Sigmoid colon (tissue), 7 donors: ENCODE measurements around the gene SNHG17. TPM values are rescaled to one million over a fixed set of nuclear protein-coding genes. Genes with fewer than 3 reads are reported as not detected.

Source experiments
- DNase-seq: peaks from one replicate; pipeline ENCODE4 v3.0.0-alpha.2; 2019
- H3K27ac ChIP-seq, 4 donors: fragments of 200-600 bp; sonication (generic); one replicate each; pipeline ENCODE4 v1.5.1; 2016 to 2019; ENCODE audit warnings: mild to moderate bottlenecking in 1 of 4
- H3K27me3 ChIP-seq, 3 donors: fragments of 200-600 bp; sonication (generic); one replicate each; pipeline ENCODE4 v1.5.1; 2019; ENCODE audit warnings: mild to moderate bottlenecking in 1 of 3
- H3K36me3 ChIP-seq, 4 donors: fragments of 200-600 bp; sonication (generic); one replicate each; pipeline ENCODE4 v1.5.1; 2016 to 2019
- H3K4me1 ChIP-seq, 4 donors: fragments of 200-600 bp; sonication (generic); one replicate each; pipeline ENCODE4 v1.5.1; 2017 to 2019
- H3K4me3 ChIP-seq, 4 donors: fragments of 200-600 bp; sonication (generic); one replicate each; pipeline ENCODE4 v1.5.1; 2017 to 2019; ENCODE audit warnings: mild to moderate bottlenecking in 2 of 4, moderate library complexity in 1 of 4
- H3K9me3 ChIP-seq, 4 donors: fragments of 200-600 bp in 3 of 4; sonication (generic) in 3 of 4; one replicate each; pipeline versions ENCODE4 v1.5.1 to v1.6.1; 2013 to 2019
- EP300 ChIP-seq, 4 donors: sonication (generic); formaldehyde crosslinking; IDR thresholded peaks; one replicate each; pipeline ENCODE4 v1.6.1; 2017; ENCODE audit warnings: antibody characterized with exemption in 4 of 4
- POLR2A ChIP-seq, 2 donors: fragments of 450-650 bp; IDR thresholded peaks; one replicate each; pipeline ENCODE4 v1.6.1; 2016; ENCODE audit warnings: antibody characterized with exemption in 2 of 2, mild to moderate bottlenecking in 2 of 2, moderate library complexity in 2 of 2
- POLR2AphosphoS5 ChIP-seq, 4 donors: sonication (generic); formaldehyde crosslinking; IDR thresholded peaks; one replicate each; pipeline ENCODE4 v1.6.1; 2017; ENCODE audit warnings: antibody characterized with exemption in 4 of 4
- WGBS, 2 donors: extraction: QIAGEN DNeasy Blood & Tissue Kit; methylation state at CpG; one replicate each; pipeline ENCODE4 v1.1.7; 2013; 5-methylcytosine and 5-hydroxymethylcytosine counted together
- intact Hi-C: fragments of 100-400 bp; cut with DNase I; formaldehyde crosslinking; loops from one replicate; pipeline ENCODE4 v1.15.1; 2023
- polyA plus RNA-seq, 3 donors: library from polyadenylated mRNA; stranded (reverse); fragments of 200-250 nt; gene quantifications; one replicate each; pipeline ENCODE4 v1.2.3, GENCODE V29; 2013
- total RNA-seq, 4 donors: library from RNA; depleted of rRNA; stranded (reverse); fragments of >200 nt; gene quantifications; one replicate each; pipeline ENCODE4 v1.1.0, GENCODE V29; 2016
- TF ChIP-seq, protein P1 (sequence below), 4 experiments: fragments of 450-650 bp in 3 of 4; fragments of 200-600 bp in 1 of 4; IDR thresholded peaks; one replicate each; pipeline ENCODE4 v1.5.1; 2016 to 2019; ENCODE audit warnings: antibody characterized with exemption in 4 of 4, mild to moderate bottlenecking in 3 of 4, moderate library complexity in 2 of 4
- donor health status: healthy with polysubstance abuse.
- donor health status: Bipolar disorder and iron deficiency.
- donor health status: healthy.

SNHG17 gene
- total and polyA plus RNA-seq, 7 donors = 9.0 to 35.6 (median 18.1) TPM

- intact Hi-C loops = no loop called here
- no peaks in the 10 kb centered on the region for H3K4me1 ChIP-seq
- DNase-seq = peak; percentile 40
- no peaks in the 10 kb centered on the region for H3K27me3 ChIP-seq
- no peak overlapping the region for H3K27ac ChIP-seq
- H3K4me3 ChIP-seq = no peak overlapping the region
- TF ChIP-seq, protein P1, sequence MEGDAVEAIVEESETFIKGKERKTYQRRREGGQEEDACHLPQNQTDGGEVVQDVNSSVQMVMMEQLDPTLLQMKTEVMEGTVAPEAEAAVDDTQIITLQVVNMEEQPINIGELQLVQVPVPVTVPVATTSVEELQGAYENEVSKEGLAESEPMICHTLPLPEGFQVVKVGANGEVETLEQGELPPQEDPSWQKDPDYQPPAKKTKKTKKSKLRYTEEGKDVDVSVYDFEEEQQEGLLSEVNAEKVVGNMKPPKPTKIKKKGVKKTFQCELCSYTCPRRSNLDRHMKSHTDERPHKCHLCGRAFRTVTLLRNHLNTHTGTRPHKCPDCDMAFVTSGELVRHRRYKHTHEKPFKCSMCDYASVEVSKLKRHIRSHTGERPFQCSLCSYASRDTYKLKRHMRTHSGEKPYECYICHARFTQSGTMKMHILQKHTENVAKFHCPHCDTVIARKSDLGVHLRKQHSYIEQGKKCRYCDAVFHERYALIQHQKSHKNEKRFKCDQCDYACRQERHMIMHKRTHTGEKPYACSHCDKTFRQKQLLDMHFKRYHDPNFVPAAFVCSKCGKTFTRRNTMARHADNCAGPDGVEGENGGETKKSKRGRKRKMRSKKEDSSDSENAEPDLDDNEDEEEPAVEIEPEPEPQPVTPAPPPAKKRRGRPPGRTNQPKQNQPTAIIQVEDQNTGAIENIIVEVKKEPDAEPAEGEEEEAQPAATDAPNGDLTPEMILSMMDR (IDR thresholded peaks at IDR 0.05) = no peak
- TF ChIP-seq POLR2AphosphoS5 (IDR thresholded peaks at IDR 0.05) (no peak), POLR2A (IDR thresholded peaks at IDR 0.05) (no peak), EP300 (IDR thresholded peaks at IDR 0.05) (no peak)
- 91 to 93% methylated on average over 13 of the region's 13 CpGs for WGBS, 2 donors
- H3K36me3 ChIP-seq = peaks cover 0 to 16% (median 5%) of the 10 kb centered on the region in 4 donors
- H3K9me3 ChIP-seq = no peaks in the 10 kb centered on the region
Measured at GRCh38 chr20:38454556-38455473, 19.7 kb upstream of the SNHG17 start.

- Histone ChIP-seq H3K9me3 (no peaks in the 10 kb centered on the region), H3K27ac (no peak overlapping the region), H3K27me3 (no peaks in the 10 kb centered on the region), H3K4me3 (no peak overlapping the region), H3K36me3 (peaks cover 0 to 25% (median 8%) of the 10 kb centered on the region in 4 donors), H3K4me1 (no peaks in the 10 kb centered on the region)
- peak; percentile 30 for DNase-seq
- WGBS, 2 donors = 50 to 62% methylated on average over 2 of the region's 2 CpGs
- intact Hi-C loops = no loop called here
- TF ChIP-seq POLR2AphosphoS5 (IDR thresholded peaks at IDR 0.05) = no peak
Measured at GRCh38 chr20:38453941-38454340, 18.8 kb upstream of the SNHG17 start.

- peak overlapping the region in 1 of 4 donors; percentile 42 for H3K27ac ChIP-seq
- DNase-seq = peak; percentile 39
- WGBS, 2 donors = 92% methylated on average over 18 to 19 of the region's 19 CpGs
- peaks cover 0 to 2% (median under 1%) of the 10 kb centered on the region in 4 donors for H3K4me1 ChIP-seq
- TF ChIP-seq EP300 (IDR thresholded peaks at IDR 0.05) (no peak), POLR2AphosphoS5 (IDR thresholded peaks at IDR 0.05) (no peak), POLR2A (IDR thresholded peaks at IDR 0.05) (no peak)
- TF ChIP-seq, protein P1 (IDR thresholded peaks at IDR 0.05) = no peak
- H3K4me3 ChIP-seq = no peak overlapping the region
- no peaks in the 10 kb centered on the region for H3K27me3 ChIP-seq
- no peaks in the 10 kb centered on the region for H3K9me3 ChIP-seq
- H3K36me3 ChIP-seq = peaks cover 0 to 30% (median 9%) of the 10 kb centered on the region in 4 donors
- intact Hi-C loops = no loop called here
Measured at GRCh38 chr20:38452880-38453624, 17.9 kb upstream of the SNHG17 start.

DNA sequence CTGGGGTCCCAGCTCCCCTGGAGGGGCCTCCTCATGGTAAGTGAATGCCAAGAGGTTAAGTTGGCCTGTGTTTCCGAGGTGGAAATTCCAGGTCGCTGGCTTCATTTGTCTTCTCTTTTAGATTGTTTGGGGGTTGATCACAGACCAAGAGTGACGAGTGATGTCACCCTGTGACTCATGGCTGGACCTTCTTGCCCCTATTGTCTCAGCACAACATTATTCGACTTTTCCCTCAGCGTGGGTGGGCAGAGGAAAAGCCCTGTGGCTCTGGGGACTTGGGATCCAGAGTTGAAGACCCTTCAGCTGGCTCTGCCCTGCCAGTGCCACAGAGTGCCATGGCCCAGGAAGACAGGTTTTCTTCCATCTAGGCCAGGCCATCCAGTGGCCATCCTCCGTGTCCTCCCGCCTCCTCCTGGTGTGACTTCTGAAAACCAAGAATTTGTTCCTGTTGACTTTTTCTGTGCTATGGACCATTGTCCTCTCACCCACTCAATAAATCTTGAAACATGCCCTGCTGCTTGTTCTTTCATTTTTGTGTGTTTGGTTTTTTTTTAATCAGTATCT lies 15.4 kb upstream of the SNHG17 start:
- Histone ChIP-seq H3K9me3 (no peaks in the 10 kb centered on the region), H3K36me3 (peaks cover 0 to 30% (median 9%) of the 10 kb centered on the region in 4 donors), H3K27me3 (no peaks in the 10 kb centered on the region), H3K4me3 (no peak overlapping the region), H3K4me1 (peaks cover 0 to 21% (median 15%) of the 10 kb centered on the region in 4 donors), H3K27ac (no peak overlapping the region)
- TF ChIP-seq POLR2AphosphoS5 (IDR thresholded peaks at IDR 0.05) (no peak), POLR2A (IDR thresholded peaks at IDR 0.05) (no peak), EP300 (IDR thresholded peaks at IDR 0.05) (no peak)
- TF ChIP-seq, protein P1 (IDR thresholded peaks at IDR 0.05) = no peak
- intact Hi-C loops = no loop called here
- no peak for DNase-seq
- 92 to 94% methylated on average over 7 of the region's 7 CpGs for WGBS, 2 donors

DNA sequence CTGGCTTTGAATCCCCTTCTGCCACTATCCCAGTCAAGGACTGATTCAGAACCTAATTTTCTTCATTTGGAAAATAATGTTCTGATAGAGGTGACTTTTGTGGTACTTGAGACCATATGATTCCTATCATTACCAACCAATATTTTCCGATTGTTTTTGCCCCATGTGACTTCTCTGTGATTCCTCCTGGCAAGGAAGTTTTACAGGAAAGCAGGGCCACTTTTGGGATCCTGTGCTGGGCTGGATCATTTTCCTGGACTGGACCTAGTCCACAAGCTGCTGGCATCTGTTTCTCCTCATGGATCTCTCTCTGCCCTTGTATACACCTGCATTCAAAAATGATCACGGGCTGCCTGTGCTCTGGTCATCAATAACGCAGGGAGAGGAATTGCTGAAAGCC lies 13.9 kb upstream of the SNHG17 start:
- intact Hi-C loops = no loop called here
- no peaks in the 10 kb centered on the region for H3K9me3 ChIP-seq
- no peak overlapping the region for H3K27ac ChIP-seq
- no peak overlapping the region for H3K4me3 ChIP-seq
- H3K36me3 ChIP-seq = peaks cover 0 to 30% (median 9%) of the 10 kb centered on the region in 4 donors
- WGBS, 2 donors = 92% methylated on average over 3 of the region's 3 CpGs
- peaks cover 0 to 21% (median 15%) of the 10 kb centered on the region in 4 donors for H3K4me1 ChIP-seq
- TF ChIP-seq, protein P1 (IDR thresholded peaks at IDR 0.05) = no peak
- TF ChIP-seq EP300 (IDR thresholded peaks at IDR 0.05) (no peak), POLR2AphosphoS5 (IDR thresholded peaks at IDR 0.05) (no peak), POLR2A (IDR thresholded peaks at IDR 0.05) (no peak)
- no peak for DNase-seq
- no peaks in the 10 kb centered on the region for H3K27me3 ChIP-seq
